Right lobe of liver (tissue), 6 donors: Measurements from ENCODE around the gene MYEOV. TPM values are rescaled to one million over a fixed set of nuclear protein-coding genes. Genes with fewer than 3 reads are reported as not detected.

Experiments used
- ATAC-seq, 4 donors: fragments of 200-7000 bp; cut with Tn5 transposase; one replicate each; pipeline ENCODE4 v1.9.1; 2020; ENCODE audit warnings: mild to moderate bottlenecking in 4 of 4, moderate library complexity in 4 of 4
- DNase-seq, 3 donors: peaks; one replicate each; pipeline ENCODE4 v3.0.0-alpha.2; 2020
- H3K27ac ChIP-seq, 3 donors: fragments of 200-600 bp; one replicate each; pipeline ENCODE4 v1.8.0; 2022
- H3K27me3 ChIP-seq, 2 donors: fragments of 200-600 bp; one replicate each; pipeline ENCODE4 v1.8.0; 2022
- H3K36me3 ChIP-seq, 4 donors: fragments of 200-600 bp; sonication (generic) in 1 of 4; one replicate each; pipeline versions ENCODE4 v1.5.1 to v1.8.0; 2017 to 2022; ENCODE audit warnings: control low read depth in 1 of 4
- H3K4me1 ChIP-seq, 4 donors: fragments of 200-600 bp; sonication (generic) in 1 of 4; one replicate each; pipeline versions ENCODE4 v1.5.1 to v1.8.0; 2017 to 2022; ENCODE audit warnings: control low read depth in 1 of 4
- H3K4me3 ChIP-seq, 3 donors: fragments of 200-600 bp; one replicate each; pipeline ENCODE4 v1.8.0; 2022
- H3K9me3 ChIP-seq, 4 donors: fragments of 200-600 bp; sonication (generic) in 1 of 4; one replicate each; pipeline versions ENCODE4 v1.5.1 to v1.8.0; 2017 to 2022; ENCODE audit warnings: control low read depth in 1 of 4
- CTCF ChIP-seq, 4 donors: fragments of 200-600 bp in 3 of 4; fragments of 450-650 bp in 1 of 4; IDR thresholded peaks; one replicate each; pipeline versions ENCODE4 v1.5.1 to v1.8.0; 2016 to 2022; ENCODE audit warnings: antibody characterized with exemption in 4 of 4, mild to moderate bottlenecking in 2 of 4
- POLR2A ChIP-seq: fragments of 450-650 bp; IDR thresholded peaks from one replicate; pipeline ENCODE4 v1.6.1; 2017; ENCODE audit warnings: antibody characterized with exemption, mild to moderate bottlenecking
- WGBS: methylation state at CpG from one replicate; pipeline ENCODE4 v1.1.6; 2018; ENCODE audit warnings: low coverage, low lambda C conversion rate; ENCODE audit not compliant: insufficient coverage; ENCODE audit errors: missing lambda C conversion rate; 5-methylcytosine and 5-hydroxymethylcytosine counted together
- intact Hi-C, 2 donors: fragments of 100-400 bp; cut with DNase I; formaldehyde crosslinking; loops; one replicate each; pipeline versions ENCODE4 v1.11.2 to v1.14.1; 2022
- total RNA-seq, 6 experiments: library from RNA; depleted of rRNA in 2 of 6; stranded (reverse); fragments of >200 nt in 2 of 6; fragmentation: NEBNext Ultra II Directional in 3 of 6; extraction: Animal tissue kit (Norgen Biotek cat#: 25700) in 3 of 6; gene quantifications; one replicate each; pipeline versions ENCODE4 v1.1.0 to v1.2.4, GENCODE V29; 2016 to 2023
- donor health status: DM: no; HTN: yes; CAD: no.
- donor health status: DM: no; HTN: no; CAD: no.
- donor health status: DM: no; HTN: no; CAD: no.
- donor health status: DM: no; HTN: yes; CAD: no.
- donor health status: DM: no; HTN: yes; CAD: no.

Gene MYEOV
- total RNA-seq, 6 experiments from 2014 or later: 0.25 to 1.2 (median 0.70) TPM; not detected in 2

GRCh38 chr11:69272055-69272454, 21.9 kb upstream of the MYEOV start:
- ATAC-seq (no peak), DNase-seq (no peak)
- H3K4me1 ChIP-seq: peaks cover 0 to 18% (median 0%) of the 10 kb centered on the region in 4 donors
- WGBS: 85% methylated on average over 3 of the region's 3 CpGs
- no peaks in the 10 kb centered on the region for H3K9me3 ChIP-seq
- no peaks in the 10 kb centered on the region for H3K36me3 ChIP-seq
- intact Hi-C loops: no loop called here
- H3K27me3 ChIP-seq: no peaks in the 10 kb centered on the region
- H3K4me3 ChIP-seq: no peak overlapping the region
- TF ChIP-seq POLR2A (no peak), CTCF (IDR thresholded peaks at IDR 0.05) (no peak)
- H3K27ac ChIP-seq: no peak overlapping the region

GRCh38 chr11:69272831-69273485, 21.0 kb upstream of the MYEOV start:
- Histone ChIP-seq H3K9me3 (no peaks in the 10 kb centered on the region), H3K36me3 (no peaks in the 10 kb centered on the region), H3K27ac (no peak overlapping the region), H3K4me3 (no peak overlapping the region), H3K4me1 (peaks cover 0 to 18% (median 0%) of the 10 kb centered on the region in 4 donors), H3K27me3 (no peaks in the 10 kb centered on the region)
- intact Hi-C loops: no loop called here
- TF ChIP-seq POLR2A (no peak), CTCF (IDR thresholded peaks at IDR 0.05) (no peak)
- ATAC-seq: peak; percentile 38 to 85 (median 64)
- DNase-seq: peak; percentile 43 to 85 (median 82)
- WGBS: no CpG with 5 or more reads among the region's 18 CpGs

GRCh38 chr11:69273571-69273970, 20.4 kb upstream of the MYEOV start:
- Histone ChIP-seq H3K27ac (no peak overlapping the region), H3K27me3 (no peaks in the 10 kb centered on the region), H3K36me3 (no peaks in the 10 kb centered on the region), H3K4me3 (no peak overlapping the region), H3K4me1 (peaks cover 0 to 18% (median 0%) of the 10 kb centered on the region in 4 donors), H3K9me3 (no peaks in the 10 kb centered on the region)
- ATAC-seq (no peak), DNase-seq (no peak)
- no peak for TF ChIP-seq POLR2A
- no peak for TF ChIP-seq CTCF (IDR thresholded peaks at IDR 0.05)
- intact Hi-C loops: no loop called here
- 93% methylated on average over 2 of the region's 6 CpGs for WGBS

GRCh38 chr11:69274531-69275016, 19.4 kb upstream of the MYEOV start:
- H3K27me3 ChIP-seq: no peaks in the 10 kb centered on the region
- intact Hi-C loops: no loop called here
- TF ChIP-seq POLR2A (no peak), CTCF (IDR thresholded peaks at IDR 0.05) (no peak)
- H3K9me3 ChIP-seq: no peaks in the 10 kb centered on the region
- H3K27ac ChIP-seq: no peak overlapping the region
- no peaks in the 10 kb centered on the region for H3K36me3 ChIP-seq
- peak; percentile 70 to 87 (median 76) for ATAC-seq
- peak; percentile 55 to 77 (median 71) for DNase-seq
- H3K4me1 ChIP-seq: peaks cover 0 to 18% (median 0%) of the 10 kb centered on the region in 4 donors
- 25% methylated on average over 7 of the region's 8 CpGs for WGBS
- H3K4me3 ChIP-seq: no peak overlapping the region
